ENCODE data around the gene CFAP97D2. TPM values are rescaled to one million over a fixed set of nuclear protein-coding genes. Genes with fewer than 3 reads are reported as not detected.
"Not testable (repeated sequence)": the region's sequence is repeated elsewhere in the genome, so short reads cannot be mapped to it uniquely, and the experiment has no call there.

CFAP97D2 gene
- polyA plus RNA-seq, 1 donor from 2014 or later: not detected

DNA sequence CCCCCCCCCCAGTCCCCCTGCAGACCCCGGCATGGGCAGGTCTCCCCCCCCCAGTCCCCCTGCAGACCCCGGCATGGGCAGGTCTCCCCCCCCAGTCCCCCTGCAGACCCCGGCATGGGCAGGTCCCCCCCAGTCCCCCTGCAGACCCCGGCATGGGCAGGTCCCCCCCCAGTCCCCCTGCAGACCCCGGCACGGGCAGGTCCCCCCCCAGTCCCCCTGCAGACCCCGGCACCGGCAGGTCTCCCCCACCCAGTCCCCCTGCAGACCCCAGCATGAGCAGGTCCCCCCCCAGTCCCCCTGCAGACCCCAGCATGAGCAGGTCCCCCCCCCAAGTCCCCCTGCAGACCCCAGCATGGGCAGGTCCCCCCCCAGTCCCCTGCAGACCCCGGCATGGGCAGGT is 45.9 kb upstream of the CFAP97D2 start:
- H3K9ac ChIP-seq (ENCODE audit: low read length); H3K27ac ChIP-seq (ENCODE audit: low read length); H3F3A ChIP-seq (ENCODE audit: insufficient read depth, low read length, poor library complexity, severe bottlenecking); H3K4me2 ChIP-seq (ENCODE audit: low read length); H2AFZ ChIP-seq (ENCODE audit: low read depth, low read length); H4K20me1 ChIP-seq (ENCODE audit: insufficient read depth); H3K36me3 ChIP-seq (ENCODE audit: insufficient read depth, low read length); H3K9me2 ChIP-seq (ENCODE audit: insufficient read depth, low read length); H3K9me3 ChIP-seq (ENCODE audit: low read length); H3K4me3 ChIP-seq (ENCODE audit: low read length); H3K27me3 ChIP-seq (ENCODE audit: insufficient read depth, low read depth, low read length): not testable (repeated sequence)
- peaks cover 19% of the 10 kb centered on the region for H3K79me2 ChIP-seq (replicated peaks; ENCODE audit: insufficient read depth, low read length)

DNA sequence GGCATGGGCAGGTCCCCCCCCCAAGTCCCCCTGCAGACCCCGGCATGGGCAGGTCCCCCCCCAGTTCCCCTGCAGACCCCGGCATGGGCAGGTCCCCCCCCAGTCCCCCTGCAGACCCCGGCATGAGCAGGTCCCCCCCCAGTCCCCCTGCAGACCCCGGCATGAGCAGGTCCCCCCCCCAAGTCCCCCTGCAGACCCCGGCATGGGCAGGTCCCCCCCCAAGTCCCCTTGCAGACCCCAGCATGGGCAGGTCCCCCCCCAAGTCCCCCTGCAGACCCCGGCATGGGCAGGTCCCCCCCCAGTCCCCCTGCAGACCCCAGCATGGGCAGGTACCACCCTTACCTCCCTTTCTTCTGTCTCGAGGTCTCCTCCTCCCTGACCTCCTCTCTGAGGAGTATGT is 45.5 kb upstream of the CFAP97D2 start:
- not testable (repeated sequence) for H4K20me1 ChIP-seq (ENCODE audit: insufficient read depth); H3K4me3 ChIP-seq (ENCODE audit: low read length); H3K27ac ChIP-seq (ENCODE audit: low read length); H2AFZ ChIP-seq (ENCODE audit: low read depth, low read length); H3K9me3 ChIP-seq (ENCODE audit: low read length); H3K27me3 ChIP-seq (ENCODE audit: insufficient read depth, low read depth, low read length); H3K36me3 ChIP-seq (ENCODE audit: insufficient read depth, low read length); H3F3A ChIP-seq (ENCODE audit: insufficient read depth, low read length, poor library complexity, severe bottlenecking); H3K4me2 ChIP-seq (ENCODE audit: low read length); H3K9me2 ChIP-seq (ENCODE audit: insufficient read depth, low read length); H3K9ac ChIP-seq (ENCODE audit: low read length)
- H3K79me2 ChIP-seq (replicated peaks; ENCODE audit: insufficient read depth, low read length): peaks cover 15% of the 10 kb centered on the region

DNA sequence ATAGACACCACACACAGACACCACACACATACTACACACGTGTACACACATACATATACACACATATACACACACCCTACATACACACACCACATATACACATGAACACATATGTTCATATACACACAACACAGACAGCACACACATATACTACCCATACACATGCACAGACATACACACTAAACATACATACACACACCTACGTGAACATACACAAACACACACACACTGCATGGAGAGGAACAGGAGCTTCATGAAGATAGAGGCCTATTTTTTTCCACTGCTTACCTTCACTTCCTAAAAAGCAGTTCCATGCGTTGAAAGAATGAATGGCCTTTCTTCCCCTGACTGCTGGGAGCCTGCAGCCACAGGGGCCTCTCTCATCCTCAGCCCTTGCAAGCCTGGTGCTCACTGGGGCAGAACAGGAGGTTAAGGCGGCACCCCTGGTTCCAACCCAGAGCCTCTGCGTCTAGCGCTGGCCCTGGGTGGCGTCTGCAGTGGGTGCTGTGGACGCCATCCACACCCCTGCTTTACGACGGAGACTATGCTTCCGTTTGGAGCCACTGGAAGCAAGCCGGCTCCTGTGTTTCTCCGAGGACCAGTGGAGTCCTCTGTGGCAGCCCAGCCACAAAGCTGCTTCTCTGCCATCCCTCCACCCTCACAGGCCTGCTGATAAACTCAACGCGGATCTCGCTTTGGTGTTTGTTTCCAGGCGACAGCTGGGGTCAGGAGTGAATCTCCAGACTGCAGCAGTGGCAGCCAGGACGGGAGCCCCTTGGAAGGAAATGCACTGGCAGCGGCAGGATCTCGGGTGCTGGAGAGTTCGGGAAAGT is 44.7 kb upstream of the CFAP97D2 start:
- H3F3A ChIP-seq (ENCODE audit: insufficient read depth, low read length, poor library complexity, severe bottlenecking): no peaks in the 10 kb centered on the region
- H3K36me3 ChIP-seq (ENCODE audit: insufficient read depth, low read length): no peaks in the 10 kb centered on the region
- H3K9me3 ChIP-seq (ENCODE audit: low read length): no peaks in the 10 kb centered on the region
- H3K9ac ChIP-seq (ENCODE audit: low read length): no peak overlapping the region
- no peak overlapping the region for H3K4me2 ChIP-seq (ENCODE audit: low read length)
- H3K4me3 ChIP-seq (ENCODE audit: low read length): no peak overlapping the region
- no peak overlapping the region for H3K27ac ChIP-seq (ENCODE audit: low read length)
- H3K9me2 ChIP-seq (ENCODE audit: insufficient read depth, low read length): no peaks in the 10 kb centered on the region
- no peaks in the 10 kb centered on the region for H3K27me3 ChIP-seq (ENCODE audit: insufficient read depth, low read depth, low read length)
- peaks cover 8% of the 10 kb centered on the region for H3K79me2 ChIP-seq (replicated peaks; ENCODE audit: insufficient read depth, low read length)
- H4K20me1 ChIP-seq (ENCODE audit: insufficient read depth): no peaks in the 10 kb centered on the region
- no peak overlapping the region for H2AFZ ChIP-seq (ENCODE audit: low read depth, low read length)
- no peak for TF ChIP-seq TAF1 (IDR thresholded peaks at IDR 0.05; ENCODE audit: low read depth)
- no peak for TF ChIP-seq POLR2AphosphoS5 (IDR thresholded peaks at IDR 0.05)
- TF ChIP-seq, protein P1, sequence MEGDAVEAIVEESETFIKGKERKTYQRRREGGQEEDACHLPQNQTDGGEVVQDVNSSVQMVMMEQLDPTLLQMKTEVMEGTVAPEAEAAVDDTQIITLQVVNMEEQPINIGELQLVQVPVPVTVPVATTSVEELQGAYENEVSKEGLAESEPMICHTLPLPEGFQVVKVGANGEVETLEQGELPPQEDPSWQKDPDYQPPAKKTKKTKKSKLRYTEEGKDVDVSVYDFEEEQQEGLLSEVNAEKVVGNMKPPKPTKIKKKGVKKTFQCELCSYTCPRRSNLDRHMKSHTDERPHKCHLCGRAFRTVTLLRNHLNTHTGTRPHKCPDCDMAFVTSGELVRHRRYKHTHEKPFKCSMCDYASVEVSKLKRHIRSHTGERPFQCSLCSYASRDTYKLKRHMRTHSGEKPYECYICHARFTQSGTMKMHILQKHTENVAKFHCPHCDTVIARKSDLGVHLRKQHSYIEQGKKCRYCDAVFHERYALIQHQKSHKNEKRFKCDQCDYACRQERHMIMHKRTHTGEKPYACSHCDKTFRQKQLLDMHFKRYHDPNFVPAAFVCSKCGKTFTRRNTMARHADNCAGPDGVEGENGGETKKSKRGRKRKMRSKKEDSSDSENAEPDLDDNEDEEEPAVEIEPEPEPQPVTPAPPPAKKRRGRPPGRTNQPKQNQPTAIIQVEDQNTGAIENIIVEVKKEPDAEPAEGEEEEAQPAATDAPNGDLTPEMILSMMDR (IDR thresholded peaks at IDR 0.05; ENCODE audit: poor library complexity, severe bottlenecking): no peak
- no peak for TF ChIP-seq EZH2 (IDR thresholded peaks at IDR 0.05; ENCODE audit: borderline replicate concordance, insufficient read depth, low read length, poor library complexity, severe bottlenecking)
- TF ChIP-seq SMC3 (conservative IDR thresholded peaks at IDR 0.05; ENCODE audit: poor library complexity): no peak
- TF ChIP-seq RAD21 (conservative IDR thresholded peaks at IDR 0.05): no peak
- no peak for TF ChIP-seq MXI1 (conservative IDR thresholded peaks at IDR 0.05; ENCODE audit: poor library complexity, severe bottlenecking)
- TF ChIP-seq EP300 (conservative IDR thresholded peaks at IDR 0.05; ENCODE audit: poor library complexity, severe bottlenecking): no peak
- TF ChIP-seq, protein P2, sequence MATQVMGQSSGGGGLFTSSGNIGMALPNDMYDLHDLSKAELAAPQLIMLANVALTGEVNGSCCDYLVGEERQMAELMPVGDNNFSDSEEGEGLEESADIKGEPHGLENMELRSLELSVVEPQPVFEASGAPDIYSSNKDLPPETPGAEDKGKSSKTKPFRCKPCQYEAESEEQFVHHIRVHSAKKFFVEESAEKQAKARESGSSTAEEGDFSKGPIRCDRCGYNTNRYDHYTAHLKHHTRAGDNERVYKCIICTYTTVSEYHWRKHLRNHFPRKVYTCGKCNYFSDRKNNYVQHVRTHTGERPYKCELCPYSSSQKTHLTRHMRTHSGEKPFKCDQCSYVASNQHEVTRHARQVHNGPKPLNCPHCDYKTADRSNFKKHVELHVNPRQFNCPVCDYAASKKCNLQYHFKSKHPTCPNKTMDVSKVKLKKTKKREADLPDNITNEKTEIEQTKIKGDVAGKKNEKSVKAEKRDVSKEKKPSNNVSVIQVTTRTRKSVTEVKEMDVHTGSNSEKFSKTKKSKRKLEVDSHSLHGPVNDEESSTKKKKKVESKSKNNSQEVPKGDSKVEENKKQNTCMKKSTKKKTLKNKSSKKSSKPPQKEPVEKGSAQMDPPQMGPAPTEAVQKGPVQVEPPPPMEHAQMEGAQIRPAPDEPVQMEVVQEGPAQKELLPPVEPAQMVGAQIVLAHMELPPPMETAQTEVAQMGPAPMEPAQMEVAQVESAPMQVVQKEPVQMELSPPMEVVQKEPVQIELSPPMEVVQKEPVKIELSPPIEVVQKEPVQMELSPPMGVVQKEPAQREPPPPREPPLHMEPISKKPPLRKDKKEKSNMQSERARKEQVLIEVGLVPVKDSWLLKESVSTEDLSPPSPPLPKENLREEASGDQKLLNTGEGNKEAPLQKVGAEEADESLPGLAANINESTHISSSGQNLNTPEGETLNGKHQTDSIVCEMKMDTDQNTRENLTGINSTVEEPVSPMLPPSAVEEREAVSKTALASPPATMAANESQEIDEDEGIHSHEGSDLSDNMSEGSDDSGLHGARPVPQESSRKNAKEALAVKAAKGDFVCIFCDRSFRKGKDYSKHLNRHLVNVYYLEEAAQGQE (IDR thresholded peaks at IDR 0.05; ENCODE audit: borderline replicate concordance): no peak

Data from neural cell (in vitro differentiated cells).